Fibroblast of skin of left quadriceps (primary cell): ENCODE measurements around the gene CYGB.

Source experiments
- DNase-seq, 2 experiments: peaks; one replicate each; pipeline ENCODE4 v3.0.0-alpha.2; 2013; ENCODE audit warnings: low read depth in 2 of 2

CYGB gene

DNA sequence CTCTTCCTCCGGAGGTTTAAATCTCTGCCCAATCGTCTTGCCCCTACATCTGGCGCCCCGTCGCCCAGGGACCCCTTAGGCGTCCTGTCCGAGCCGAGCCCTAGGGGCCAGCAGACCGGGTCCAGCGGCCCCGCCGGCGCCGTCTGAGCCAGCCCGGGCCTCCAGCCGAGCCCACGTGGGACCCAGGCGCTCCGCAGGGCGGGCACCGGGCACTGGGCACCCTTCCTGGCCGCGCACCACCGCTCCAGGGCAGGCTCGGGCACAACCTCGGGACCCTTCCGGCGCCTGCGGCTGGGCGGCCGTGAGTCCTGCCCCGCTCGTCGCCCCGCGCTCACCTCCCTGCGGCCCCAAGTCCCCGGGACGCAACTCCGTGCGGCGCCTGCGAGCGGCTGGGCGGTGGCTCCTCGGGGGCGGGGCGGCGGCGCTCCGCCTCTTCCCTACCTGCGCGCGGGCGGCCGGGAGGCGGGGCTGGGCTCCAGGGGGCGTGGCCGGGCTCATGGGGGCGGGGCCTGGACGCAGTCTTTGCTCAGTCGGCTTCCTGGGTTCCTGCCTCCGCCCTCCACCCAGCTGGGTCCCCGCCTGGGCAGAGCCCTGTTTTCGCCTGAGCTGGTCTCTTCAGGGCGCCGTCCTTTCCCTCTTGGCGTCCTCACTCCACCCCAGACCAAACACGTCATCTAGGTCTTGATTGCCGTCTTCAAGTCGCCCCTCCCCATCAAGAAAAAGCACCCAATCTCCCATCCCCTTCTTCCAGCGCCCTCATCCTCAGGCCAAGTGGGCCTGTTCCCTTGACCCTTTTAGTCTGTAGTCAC is 36.3 kb downstream of the CYGB start, which contains the start of gene RHBDF2:
Gene RHBDF2, minus strand, starts transcription at position 406 of the 809 bp plus-strand sequence. CDS start 19,899 bp downstream, outside the sequence.
- no peak for DNase-seq

DNA sequence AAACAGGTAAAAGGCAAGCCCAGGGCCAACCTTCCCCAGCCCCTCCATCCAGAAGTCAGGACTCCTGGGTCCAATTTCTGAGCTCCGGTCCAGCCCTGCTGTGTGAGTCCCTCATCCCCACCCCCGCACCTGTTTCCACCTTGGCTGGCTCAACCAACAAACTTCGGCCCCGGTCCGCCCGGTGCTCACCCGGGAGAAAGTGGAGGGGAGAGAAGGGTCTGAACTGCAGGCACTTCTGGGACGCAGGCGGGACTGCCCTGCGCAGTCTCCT is 36.8 kb downstream of the CYGB start:
- no peak for DNase-seq

DNA sequence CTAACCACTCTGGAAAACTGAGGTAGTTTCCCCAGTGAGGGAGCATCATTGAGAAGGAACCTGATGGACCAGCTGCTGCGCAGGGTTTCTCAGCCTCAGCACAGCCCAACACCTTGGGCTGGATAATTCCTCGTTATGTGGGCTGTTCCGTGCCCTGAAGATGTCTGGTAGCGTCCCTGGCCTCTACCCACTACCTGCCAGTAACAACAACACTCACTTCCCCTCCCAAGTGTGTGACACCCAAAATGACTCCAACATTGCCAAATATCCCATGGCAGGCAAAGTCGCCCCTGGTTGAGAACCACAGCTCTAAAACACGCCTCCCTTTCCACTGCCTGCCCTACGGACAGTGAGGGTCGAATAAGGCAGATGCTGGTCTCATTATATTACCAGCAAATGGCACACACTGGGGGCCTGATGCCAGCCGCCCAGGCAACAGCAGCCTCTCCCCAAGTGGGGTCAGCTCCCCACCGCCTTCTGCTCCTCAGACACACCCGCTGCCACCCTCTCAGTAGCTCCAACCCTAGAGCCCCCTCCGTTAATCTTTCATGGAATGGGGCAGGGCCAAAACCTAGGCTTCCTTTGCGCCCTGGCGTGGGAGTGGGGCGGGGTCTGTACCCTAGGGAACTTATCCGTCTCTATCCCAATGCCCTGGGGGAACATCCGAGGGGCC is 37.3 kb downstream of the CYGB start:
- DNase-seq = no peak

DNA sequence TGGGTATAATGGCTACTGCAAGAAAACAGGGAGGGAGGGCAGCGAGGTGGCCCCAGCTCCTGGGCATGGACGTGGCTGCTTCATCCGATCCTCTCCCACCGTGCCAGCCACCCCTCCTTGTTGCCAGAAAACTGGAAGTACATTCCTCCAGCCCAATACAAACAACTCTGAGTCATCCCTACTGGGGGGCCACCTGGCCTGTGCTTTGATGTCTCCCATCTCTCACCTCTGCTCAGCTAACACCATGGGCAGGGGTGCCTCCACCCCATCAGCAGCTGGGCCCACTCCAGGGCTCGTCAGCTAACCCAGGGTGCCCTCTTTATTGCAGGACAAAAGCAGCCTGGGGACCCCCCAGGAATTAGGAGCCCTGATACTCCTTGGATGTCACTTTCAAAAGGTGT is 38.2 kb downstream of the CYGB start:
- no peak for DNase-seq

DNA sequence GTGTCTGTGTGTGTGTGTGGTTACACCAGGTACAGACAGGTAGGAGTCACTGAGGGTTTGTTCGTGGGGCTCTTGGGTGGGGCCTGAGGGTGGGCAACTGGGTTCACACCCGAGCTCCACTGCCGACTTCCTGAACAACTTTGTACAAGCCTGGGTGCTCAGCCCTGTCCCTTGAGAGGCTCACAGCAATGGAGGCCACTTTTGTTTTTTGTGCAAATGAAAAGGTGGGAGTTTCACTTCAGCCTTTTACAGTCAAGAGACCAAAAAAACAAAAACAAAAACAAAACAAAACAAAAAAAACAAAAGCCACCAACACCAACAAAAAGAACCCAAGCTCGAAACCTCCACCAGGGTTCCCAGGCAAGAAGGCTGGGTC is 38.6 kb downstream of the CYGB start:
- DNase-seq = no peak

DNA sequence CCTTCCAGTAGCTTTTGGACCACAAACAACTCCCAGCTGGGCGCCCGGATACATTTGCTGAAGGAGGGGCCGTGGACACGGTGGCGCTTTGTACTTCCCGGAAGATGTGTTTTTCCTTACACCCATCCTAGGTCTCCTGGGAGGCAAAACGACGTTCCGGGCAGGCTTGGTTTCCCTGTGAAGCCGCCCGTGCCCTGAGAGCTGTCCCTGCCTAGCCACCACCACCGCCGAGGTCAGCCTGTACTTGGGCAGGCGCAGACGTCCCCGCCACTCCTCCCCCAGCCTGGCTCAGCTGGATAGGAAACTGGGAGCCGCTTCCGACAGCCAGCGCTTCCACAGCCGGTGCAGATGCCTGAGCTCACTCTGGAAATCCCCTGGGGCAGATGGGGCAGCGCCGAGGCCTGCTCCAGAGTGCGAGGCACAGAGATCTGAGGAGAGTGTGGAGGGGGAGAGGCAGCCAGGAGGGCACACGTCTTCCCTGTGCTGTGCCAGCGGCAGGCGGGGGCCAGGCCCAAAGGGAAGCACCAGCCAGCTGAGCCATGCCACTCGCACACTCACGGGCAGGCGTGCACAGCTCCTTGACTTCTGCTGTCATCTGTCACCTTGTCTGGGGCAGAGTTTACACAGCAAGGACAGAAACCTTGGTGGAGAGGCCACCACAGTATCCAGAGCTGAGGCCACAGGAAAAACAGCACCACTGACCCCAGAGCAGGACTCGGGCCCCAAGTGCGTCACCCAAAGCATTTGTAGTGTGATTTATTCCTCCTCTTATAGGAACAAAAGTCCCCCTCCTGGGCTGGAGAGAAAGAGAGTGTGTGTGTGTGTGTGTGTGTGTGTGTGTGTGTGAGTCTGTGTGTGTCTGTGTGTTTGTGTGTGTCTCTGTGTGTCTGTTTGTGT is 39.3 kb downstream of the CYGB start:
- peak in 1 of 2 experiments; percentile 49 for DNase-seq

DNA sequence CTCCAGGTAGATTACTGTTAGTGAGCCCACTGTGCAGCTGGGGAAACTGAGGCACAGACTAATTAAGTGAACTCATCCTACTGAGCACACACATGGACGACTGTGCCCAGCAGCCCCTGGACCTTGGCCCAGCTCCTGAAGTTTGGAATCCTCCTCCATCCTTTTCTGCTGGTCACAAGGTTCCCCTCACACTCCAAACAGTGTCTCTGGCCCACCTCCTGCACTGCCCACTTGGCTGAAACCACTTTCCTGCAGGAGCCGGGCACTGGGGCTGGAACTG is 39.9 kb downstream of the CYGB start:
- no peak for DNase-seq

DNA sequence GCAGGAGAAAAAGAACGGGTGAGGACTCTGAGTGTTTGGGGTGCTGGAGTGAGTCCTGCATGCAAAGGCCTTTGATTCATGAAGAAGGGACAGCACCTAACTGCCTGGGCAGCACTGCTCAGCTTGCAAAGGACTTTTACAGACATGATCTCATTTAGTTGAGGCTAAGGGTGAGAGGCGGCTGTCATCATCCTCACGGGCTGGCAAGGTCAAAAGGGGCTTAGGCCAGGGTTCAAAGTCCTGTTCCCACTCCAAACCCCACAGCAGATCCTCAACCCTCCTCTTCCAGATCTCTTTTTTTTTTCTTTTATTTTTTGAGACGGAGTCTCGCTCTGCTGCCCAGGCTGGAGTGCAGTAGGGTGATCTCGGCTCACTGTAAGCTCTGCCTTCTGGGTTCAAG is 41.0 kb downstream of the CYGB start:
- DNase-seq = no peak

DNA sequence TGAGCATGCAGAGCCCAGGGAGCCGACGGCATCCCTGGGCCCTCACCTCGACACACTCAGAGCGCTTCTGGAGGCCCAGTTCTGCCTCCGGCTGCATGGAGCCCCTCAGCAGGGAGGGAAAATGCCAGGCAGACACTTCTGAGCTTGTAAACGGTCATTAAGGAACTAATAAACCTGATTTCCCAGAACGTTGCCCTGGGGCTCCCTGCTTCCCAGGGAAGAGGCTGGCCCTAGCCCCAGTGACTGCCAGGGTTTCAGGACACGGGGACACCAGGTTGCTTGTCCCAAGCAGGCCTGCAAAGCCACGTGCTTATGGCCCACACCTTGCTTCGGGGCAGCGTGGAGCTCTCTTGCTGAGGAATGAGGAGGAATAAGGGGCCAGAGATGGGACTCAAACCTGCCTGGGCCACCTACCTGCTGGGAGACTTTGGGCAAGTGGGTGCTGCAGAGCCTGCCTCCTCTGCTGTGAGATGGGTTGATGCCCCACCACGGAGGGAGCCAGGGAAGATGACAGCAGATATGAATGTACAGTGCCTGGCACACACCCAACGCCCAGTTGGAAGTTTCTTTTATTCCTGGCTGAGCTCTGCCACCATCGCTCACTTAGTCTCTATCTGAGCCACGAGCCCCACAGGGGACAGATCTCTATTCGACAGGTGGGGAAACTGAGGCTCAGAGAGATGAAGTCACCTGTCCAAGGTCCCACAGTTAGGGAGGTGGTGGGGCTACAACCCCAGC is 41.7 kb downstream of the CYGB start:
- no peak for DNase-seq

DNA sequence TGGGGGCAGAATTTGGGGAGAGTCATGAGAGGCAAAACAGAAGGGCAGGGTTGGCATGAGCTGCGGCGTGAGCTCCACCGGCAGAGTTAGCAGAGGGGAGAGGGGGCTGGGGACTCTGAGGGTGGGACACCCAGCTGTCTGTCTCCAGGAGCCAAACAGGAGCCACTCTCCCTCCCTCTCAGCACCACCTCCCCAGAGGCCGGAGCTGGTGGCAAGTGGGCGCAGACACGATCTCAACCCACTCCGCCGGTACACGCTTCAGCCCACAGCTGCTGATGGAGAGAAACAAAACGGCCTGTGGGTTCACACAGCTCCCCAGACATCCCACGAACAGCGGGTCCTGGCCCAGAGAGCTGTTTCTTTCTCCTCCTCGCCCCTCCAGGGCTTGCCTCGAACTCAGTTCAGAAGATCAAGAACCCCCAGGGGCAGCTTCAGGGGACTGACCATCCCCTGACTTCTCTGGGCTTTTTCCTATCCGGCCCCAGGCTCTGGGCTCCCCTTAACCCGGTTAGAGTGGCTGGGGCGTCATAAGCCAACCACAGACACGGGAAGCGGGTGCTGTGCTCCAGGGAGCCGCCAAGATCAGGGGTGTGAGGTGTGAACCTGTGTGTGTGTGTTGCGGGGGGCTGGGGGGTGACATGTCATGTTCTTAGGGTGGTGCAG is 43.9 kb downstream of the CYGB start:
- DNase-seq = no peak

DNA sequence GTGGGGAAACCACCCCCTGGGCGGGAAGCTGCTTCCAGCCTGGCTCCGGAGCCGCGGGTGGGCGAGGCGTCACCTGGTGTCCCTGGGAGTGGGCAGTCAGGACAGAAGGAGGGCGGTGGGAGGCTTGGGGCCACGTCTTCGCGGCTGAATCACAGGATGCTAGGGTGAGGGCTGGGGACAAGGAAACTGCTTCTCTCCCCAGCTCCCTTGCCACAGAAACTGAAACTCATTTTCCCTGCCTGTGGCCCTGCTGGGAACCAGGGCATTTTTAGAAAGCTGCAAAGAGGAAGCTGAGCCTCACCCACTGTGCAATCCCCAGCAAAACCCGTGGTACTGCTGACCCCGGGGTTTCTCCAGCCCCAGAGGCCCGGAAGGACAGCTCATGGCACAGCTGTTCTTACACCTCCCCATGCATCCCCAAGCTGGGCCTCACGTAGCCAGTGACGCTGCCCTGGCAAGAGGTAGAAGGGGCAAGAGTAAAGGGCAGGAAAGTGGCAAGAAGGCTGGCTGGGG is 44.5 kb downstream of the CYGB start:
- DNase-seq = no peak

DNA sequence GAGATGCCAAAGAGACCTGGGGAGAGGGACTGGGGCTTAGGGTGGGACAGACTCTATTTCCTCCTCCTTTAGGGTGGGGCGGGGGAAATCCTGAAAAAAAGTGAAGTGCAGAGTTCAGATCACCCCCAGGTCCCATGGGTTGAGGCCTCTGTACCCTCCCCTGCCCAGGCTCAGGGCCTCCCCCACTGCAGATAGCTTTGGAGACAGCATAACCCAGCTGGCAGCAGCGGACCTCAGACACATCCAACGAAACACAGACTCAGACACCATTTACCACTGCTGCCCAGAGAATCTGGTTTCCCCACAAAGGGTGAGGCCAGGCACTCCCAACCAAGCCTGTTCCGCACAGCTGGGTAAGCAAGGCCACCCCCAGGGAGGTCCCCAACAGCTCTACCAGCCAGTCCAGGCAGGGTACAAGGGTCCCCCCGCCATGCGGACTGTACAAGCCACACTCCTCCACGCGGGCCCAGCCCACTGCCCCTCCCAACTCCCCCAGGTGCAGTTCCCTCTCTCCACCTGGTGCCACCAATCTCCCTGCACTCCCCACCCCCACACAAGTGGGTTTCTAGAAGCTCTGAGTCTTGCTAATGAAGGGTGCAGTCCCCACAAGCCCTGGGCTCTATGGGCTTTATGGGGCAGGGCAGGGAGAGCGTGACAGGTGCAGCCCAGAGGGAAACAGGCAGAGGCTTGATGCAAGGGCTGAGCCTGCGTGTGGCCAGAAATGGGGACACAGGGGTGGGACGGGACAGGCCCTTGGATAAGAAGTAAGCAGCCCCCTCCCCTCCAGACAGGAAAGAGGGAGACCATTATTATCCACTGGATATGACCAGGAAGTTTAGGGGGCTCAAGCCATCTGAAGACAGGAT is 45.2 kb downstream of the CYGB start:
- no peak for DNase-seq

DNA sequence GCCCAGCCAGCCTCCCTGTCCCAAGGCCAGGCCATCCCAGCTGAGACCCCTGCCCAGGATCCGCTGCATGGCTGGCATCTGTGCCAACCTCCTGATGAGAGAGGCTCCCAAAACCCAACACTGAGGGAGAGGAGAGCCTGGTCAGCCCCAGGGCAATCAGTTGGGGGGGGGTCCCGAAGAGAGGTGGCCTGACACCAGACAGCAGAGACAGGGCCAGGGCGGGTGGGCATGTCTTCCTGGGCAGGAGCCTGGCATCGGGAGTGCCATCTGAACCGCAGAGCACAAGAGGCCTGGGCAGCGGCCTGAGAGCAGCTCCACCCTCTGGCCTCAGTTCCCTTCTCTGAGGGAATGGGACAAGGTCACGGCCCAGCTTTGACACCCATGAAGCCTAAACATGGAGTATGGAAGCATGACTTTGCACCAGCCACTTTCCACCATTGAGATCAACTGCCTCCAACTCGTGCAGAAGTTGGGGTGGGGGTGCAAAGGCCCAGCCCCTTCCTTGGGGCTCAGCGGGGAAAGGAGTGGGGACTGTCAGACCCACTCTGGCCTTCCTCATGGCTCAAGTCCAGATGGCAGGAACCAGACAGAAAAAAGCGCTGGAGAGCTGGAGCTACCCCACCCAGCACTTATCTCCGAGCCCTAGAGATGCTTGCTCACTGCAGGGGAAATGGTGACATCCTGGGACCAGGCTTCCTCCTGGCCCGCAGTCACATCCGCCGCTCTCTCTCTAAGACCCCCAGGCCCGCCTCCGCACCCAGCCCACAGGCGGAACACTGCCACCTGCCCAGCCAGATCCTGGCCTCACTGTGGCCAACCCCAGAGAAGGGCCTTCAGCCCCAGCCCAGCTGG is 46.0 kb downstream of the CYGB start:
- no peak for DNase-seq

DNA sequence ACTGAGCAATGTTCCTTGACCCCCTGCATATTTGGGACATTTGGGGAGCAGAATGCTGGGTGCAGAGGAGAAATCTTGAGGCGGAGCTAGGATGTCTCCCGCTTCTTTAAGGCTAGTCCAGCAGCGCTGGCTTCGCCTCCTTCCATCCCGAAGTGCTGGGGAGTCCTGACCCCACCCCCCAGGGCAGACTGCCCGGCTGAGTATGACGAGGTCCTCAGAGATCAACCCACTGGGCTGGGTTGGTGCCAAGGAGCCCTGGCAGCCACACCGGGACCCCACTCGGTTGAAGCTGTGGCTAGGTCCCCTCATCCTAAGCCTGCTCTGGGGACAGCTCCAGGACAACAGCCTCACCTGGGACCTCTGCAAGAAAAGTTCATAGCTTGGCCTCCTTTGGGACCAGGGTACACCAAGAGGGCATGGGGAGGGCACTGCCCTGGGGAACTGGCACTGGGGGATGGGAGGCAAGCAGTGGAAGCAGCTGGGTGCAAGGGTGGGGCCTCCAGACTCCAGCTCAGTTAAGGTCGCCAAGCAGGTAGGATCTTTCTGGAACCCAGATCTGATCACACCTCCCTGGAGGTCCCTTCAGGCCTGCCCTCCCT is 47.3 kb downstream of the CYGB start:
- DNase-seq = no peak

DNA sequence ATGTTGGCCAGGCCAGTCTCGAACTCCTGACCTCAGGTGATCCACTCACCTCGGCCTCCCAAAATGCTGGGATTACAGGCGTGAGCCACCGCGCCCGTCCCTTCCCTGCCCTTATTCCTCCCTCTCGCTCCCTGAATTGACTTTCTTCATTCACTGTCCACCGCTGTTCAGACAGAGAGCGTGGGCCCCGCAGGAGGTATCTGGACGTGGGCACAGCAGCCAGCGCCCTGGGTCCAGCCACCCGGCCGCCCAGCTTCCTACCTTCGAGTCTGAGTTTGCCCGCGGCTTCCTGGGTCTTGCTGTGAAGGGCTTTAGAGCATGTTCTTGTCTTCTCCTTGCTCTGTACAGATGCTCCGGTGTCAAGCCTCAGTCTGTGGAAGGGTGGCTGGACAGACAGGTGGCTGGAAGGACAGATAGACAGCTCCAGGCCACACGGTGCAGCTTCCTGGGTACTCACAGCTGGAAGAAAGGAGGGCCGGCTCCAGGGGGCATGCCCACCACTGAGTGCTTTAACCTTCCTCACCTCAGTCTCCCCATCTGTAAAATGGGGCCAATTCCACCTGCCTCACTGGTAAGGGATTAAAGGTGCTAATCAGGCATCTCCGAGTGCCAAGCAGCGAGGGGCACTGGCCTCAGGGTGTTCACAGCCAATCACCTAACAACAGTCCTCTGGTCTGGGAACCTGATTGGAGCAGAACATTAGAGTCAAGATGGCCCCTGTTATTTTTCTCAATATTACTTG is 49.9 kb downstream of the CYGB start:
- no peak for DNase-seq

DNA sequence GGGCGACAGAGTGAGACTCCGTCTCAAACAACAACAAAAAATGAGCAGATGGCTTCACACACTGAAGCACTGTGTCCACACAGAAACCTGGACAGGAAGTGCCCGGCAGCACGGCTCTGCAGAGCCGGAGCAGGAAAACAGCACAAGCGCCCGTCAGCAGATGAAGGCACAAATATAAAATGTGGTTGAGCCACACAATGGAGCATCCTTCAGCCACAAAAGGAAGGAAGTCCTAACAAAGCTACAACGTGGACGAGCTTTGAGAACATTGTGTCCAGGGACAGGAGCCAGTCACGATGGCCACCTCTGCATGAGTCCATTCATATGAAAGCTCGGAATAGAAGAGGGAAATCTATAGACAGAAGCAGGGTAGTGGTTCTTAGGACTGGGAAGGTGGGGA is 51.9 kb downstream of the CYGB start:
- no peak for DNase-seq

DNA sequence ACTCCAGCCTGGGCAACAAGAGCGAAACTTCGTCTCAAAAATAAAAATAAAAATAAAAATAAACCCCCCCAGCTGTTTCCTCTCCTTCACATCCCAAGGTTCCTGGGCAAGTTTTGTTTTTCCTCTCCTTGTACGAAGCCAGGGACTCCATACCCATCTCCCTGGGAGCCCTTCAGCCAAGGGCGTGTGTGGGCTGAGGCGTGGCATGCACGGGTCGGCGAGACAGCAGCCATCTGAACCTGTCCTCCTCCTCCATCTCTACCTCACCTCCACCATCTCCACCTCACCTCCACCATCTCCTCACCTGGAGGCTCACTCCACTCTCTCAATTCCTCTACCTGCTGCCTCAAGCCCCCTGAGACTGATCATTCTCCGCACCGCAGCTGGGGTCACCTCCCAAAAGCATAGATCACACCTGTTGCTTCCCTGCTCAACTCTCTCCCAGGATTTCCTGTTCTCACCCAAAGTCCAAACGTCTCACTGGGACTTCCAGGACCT is 53.2 kb downstream of the CYGB start:
- no peak for DNase-seq

DNA sequence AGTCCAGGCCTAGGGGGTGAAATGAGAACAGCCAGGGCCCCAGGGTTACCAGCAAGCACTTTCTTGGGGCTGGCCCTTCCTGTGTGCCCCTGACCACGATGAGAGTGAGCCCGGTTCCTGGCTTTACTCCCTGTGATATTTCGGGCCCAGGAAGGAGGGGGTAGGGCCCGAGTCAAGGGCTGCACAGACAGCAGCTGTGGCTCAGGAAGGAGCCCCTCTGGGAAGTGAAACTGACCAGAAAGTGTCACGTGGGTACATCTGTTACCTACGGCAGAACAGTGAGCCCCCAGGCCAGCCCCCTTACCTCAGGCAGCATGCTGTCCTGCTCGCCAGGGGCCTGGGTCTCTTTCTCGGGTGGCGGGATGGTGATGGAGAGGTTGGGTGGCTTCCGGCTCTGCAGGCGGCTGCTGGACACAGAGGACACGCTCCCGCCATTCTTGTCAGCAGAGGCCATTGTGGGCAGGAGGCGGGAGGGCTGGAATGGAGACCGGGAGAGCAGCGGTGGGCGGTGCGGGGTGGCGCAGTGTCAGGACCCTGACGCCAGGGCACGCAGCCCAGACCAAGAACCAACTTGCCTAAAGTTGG is 56.3 kb downstream of the CYGB start:
- no peak for DNase-seq
